Hematopoietic multipotent progenitor cell treated with erythropoietin and hydrocortisone succinate and interleukin-3 and kit ligand, for 15 days (in vitro differentiated cells): Measurements from ENCODE around the gene GALM.
A peak's percentile ranks its signal among the peaks of the same experiment; 100 is the strongest.
"Not testable (repeated sequence)": the region's sequence is repeated elsewhere in the genome, so short reads cannot be mapped to it uniquely, and the experiment has no call there.

ENCODE experiments used
- DNase-seq: peaks from one replicate; pipeline ENCODE4 v3.0.0-alpha.2; 2015; ENCODE audit warnings: low spot score

Gene GALM

GRCh38 chr2:38665854-38666555, at the start of gene GALM:
GALM (plus strand) TSS chr2:38666114; CDS start chr2:38666162, 48 bp downstream.
- peak; percentile 18 for DNase-seq

- no peak for DNase-seq
Observed at GRCh38 chr2:38617301-38617700, 48.6 kb upstream of the GALM start.

GRCh38 chr2:38619458-38620164, 46.3 kb upstream of the GALM start:
- DNase-seq, result no peak

- no peak for DNase-seq
Observed at GRCh38 chr2:38620282-38620977, 45.5 kb upstream of the GALM start.

GRCh38 chr2:38621018-38621417, 44.9 kb upstream of the GALM start:
- no peak for DNase-seq

- no peak for DNase-seq
Observed at GRCh38 chr2:38622210-38622609, 43.7 kb upstream of the GALM start.

- no peak for DNase-seq
Observed at GRCh38 chr2:38626326-38627035, 39.4 kb upstream of the GALM start.

GRCh38 chr2:38627391-38627790, 38.5 kb upstream of the GALM start:
- DNase-seq, result no peak

GRCh38 chr2:38629684-38630083, 36.2 kb upstream of the GALM start:
- no peak for DNase-seq

- no peak for DNase-seq
Observed at GRCh38 chr2:38631976-38632375, 33.9 kb upstream of the GALM start.

GRCh38 chr2:38632980-38633379, 32.9 kb upstream of the GALM start:
- DNase-seq, result no peak

GRCh38 chr2:38633895-38634294, 32.0 kb upstream of the GALM start:
- no peak for DNase-seq

GRCh38 chr2:38634684-38635083, 31.2 kb upstream of the GALM start:
- DNase-seq, result no peak

GRCh38 chr2:38635139-38635538, 30.8 kb upstream of the GALM start:
- no peak for DNase-seq

GRCh38 chr2:38636069-38636468, 29.8 kb upstream of the GALM start:
- DNase-seq, result no peak

GRCh38 chr2:38642373-38643017, 23.4 kb upstream of the GALM start:
- not testable (repeated sequence) for DNase-seq

- DNase-seq, result no peak
Observed at GRCh38 chr2:38643021-38643671, 22.8 kb upstream of the GALM start.

- peak; percentile 26 for DNase-seq
Observed at GRCh38 chr2:38643683-38644511, 22.0 kb upstream of the GALM start.

GRCh38 chr2:38648107-38648761, 17.7 kb upstream of the GALM start:
- no peak for DNase-seq

- DNase-seq, result no peak
Observed at GRCh38 chr2:38649176-38649728, 16.7 kb upstream of the GALM start.
